Amniotic epithelial cell (primary cell): ENCODE measurements around the gene TAF11L10.
"Not testable (repeated sequence)": the region's sequence is repeated elsewhere in the genome, so short reads cannot be mapped to it uniquely, and the experiment has no call there.

Experiments used
- DNase-seq: peaks from one replicate; pipeline ENCODE4 v3.0.0-alpha.2; 2010; ENCODE audit warnings: low read depth

Gene TAF11L10

DNA sequence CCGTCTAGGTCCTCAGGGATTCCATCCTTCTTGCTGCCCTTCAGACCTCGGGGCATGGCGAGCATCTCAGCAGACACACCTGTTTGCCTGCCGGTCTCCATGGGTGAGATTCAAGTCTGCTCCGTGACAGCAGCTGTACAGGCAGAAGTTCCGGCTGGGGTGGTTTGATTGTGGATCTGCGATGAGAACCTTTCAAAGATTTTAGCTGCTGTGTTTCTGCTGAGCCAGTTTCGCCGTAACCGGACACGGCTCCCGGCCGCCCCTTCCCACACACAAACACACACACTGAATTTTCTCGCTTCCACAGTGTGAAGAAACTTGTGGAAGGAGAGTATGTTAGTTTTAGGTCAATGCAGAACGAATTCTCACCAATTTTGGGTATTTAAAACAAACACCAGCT, at the start of gene TAF11L10:
TSS of gene TAF11L10 (minus strand) at position 101 of the 400 bp plus-strand sequence.
- not testable (repeated sequence) for DNase-seq

DNA sequence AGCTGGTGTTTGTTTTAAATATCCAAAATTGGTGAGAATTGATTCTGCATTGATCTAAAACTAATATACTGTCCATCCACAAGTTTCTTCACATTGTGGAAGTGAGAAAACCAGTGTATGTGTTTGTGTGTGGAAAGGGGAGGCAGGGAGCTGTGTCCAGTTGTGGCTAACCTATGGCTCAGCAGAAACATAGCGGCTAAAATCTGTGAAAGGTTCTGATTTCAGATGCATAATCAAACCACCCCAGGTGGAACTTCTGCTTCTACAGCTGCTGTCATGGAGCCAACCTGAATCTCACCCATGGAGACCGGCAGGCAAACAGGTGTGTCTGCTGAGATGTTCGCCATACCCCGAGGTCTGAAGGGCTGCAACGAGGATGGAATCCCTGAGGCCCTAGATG, 36.5 kb upstream of the TAF11L10 start, which contains the start of gene TAF11L14:
TSS of gene TAF11L14 (plus strand) at position 301 of the 400 bp plus-strand sequence.
- no peak for DNase-seq

DNA sequence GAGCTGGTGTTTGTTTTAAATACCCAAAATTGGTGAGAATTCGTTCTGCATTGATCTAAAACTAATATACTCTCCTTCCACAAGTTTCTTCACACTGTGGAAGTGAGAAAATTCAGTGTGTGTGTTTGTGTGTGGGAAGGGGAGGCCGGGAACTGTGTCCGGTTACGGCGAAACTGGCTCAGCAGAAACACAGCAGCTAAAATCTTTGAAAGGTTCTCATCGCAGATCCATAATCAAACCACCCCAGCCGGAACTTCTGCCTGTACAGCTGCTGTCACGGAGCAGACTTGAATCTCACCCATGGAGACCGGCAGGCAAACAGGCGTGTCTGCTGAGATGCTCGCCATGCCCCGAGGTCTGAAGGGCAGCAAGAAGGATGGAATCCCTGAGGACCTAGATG, 34.2 kb upstream of the TAF11L10 start, which contains the start of gene TAF11L13:
TSS of gene TAF11L13 (plus strand) at position 301 of the 400 bp plus-strand sequence.
- DNase-seq: not testable (repeated sequence)

DNA sequence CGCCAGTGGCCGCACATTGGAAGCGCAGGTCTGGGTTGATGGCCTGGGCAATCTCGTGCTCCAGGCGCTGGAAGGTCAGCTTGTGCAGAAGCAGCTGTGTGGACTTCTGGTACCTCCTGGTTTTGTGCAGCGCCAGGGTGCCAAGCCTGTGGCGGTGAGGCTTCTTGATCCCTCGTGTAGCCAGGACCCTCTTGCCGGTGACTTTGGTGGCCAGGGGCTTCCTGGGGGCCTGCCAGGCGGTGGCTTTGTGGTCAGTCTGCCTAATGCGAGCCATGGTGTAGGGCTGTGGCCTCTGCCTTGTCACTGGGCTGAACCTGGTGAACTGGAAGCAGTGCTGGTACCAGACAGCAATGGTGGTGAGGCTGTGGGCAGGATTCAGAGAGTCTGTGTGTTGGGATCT, 28.1 kb upstream of the TAF11L10 start:
- no peak for DNase-seq

DNA sequence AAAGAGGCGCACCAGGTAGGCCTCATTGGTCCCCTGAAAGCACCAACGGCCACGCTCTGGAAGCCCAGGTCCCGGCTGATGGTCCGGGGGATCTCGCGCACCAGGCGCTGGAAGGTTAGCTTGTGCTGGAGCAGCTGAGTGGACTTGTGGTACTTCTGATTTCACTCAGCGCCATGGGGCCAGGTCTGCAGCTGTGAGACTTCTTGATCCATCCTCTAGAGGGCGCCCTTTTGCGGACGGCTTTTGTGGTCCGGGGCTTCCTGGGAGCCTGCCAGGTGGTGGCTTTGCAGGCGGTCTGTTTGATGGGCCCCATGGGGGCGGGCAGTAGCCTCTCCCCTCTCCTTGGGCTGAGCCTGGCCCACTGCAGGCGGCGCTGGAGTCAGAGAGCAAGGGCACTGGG, 23.0 kb upstream of the TAF11L10 start:
- no peak for DNase-seq

DNA sequence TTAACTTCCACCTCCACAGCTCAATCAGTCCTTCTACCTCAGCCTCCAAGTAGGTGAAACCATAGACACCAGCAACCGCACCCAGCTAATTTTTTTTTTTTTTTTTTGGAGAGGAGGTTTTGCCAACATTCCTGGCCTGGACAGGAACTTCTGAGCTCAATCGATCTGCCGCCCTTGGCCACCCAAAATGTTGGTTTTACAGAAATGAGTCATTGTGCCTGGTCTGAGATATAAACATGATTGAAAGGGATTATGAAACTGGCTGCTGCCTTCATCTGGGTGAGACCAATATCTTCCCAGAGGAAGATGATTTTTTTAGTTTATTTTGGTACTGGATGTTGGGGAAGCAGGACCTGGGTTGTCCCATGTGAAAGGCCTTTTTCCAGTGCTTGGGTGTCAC, 21.7 kb upstream of the TAF11L10 start:
- DNase-seq: no peak

DNA sequence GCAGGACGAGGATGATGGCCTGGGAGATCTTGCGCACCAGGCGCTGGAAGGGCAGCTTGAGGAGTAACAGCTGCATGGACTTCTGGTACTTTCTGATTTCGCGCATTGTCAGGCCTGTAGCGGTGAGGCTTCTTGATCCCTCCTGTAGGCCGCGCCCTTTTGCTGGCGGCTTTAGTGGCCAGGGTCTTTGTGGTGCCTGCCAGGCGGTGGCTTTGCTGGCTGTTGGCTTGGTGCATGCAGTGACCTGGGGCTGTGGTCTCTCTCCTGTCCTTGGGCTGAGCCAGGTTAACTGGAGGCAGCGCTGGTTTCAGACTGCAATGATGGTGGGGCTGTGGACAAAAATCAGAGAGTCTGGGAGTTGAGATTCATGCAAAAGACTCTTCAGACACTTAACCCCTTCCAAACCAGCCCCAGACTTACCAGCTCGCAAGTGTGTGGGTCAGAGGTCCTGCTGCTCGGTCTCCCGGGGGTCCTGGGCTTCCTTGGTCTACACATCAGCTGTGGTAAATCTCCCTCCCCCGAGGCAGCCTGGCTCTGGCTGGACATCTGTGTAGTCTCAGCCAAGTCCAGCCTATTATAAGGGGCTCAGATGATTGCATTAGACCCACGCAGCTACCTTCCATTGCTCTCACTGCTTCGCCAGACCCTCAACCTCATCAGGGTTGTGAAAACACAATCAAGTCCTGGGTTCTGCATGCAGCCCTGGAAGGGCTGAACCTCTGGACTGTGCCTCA, 17.4 kb upstream of the TAF11L10 start:
- no peak for DNase-seq

DNA sequence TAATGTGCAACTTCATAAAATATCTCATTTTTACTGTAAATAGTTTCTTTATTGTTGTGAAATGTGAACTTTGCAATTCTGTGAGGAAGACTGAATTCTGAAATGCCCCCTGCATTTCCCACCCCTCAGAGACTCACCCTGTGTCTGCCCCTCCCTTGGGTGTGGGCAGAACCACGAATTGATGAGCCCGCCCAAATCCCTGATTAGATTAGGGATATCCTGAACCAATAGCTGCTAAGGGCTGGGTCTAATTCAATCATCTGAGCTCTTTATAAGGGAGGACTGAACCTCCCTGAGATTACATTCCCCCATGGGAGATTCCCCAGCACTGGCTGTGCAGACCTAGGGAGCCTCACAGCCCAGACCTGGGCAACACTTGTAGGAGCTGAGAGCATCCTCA, 12.5 kb upstream of the TAF11L10 start, which contains the start of gene TAF11L12:
TSS of gene TAF11L12 (plus strand) at position 301 of the 400 bp plus-strand sequence.
- DNase-seq: not testable (repeated sequence)

DNA sequence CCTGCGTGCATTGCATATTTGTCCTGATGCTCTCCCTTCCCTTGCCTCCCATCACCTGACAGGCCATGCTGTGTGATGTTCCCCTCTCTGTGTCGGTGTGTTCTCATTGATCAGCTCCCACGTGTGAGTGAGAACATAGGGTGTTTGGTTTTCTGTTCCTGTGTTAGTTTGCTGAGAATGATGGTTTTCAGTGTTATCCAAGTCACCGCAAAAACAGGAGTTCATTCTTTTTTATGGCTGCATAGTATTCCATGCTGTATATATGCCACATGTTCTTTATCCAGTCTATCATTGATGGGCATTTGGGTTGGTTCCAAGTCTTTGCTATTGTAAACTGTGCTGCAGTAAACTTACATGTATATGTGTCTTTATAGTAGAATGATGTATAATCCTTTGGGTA, 9.8 kb upstream of the TAF11L10 start:
- not testable (repeated sequence) for DNase-seq

DNA sequence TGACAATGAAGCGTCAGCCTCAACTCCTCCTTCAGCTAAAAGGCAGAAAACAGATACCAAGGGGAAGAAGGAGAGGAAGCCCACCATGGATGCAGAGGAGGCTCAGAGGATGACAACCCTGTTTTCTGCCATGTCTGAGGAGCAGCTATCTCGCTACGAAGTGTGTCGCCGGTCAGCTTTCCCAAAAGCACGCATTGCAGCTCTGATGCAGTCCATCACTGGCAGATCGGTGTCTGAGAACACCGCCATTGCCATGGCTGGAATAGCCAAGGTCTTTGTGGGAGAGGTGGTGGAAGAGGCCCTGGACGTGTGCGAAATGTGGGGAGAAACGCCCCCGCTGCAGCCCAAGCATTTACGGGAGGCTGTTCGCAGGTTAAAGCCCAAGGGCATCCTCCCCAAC, 7.3 kb upstream of the TAF11L10 start:
- no peak for DNase-seq

DNA sequence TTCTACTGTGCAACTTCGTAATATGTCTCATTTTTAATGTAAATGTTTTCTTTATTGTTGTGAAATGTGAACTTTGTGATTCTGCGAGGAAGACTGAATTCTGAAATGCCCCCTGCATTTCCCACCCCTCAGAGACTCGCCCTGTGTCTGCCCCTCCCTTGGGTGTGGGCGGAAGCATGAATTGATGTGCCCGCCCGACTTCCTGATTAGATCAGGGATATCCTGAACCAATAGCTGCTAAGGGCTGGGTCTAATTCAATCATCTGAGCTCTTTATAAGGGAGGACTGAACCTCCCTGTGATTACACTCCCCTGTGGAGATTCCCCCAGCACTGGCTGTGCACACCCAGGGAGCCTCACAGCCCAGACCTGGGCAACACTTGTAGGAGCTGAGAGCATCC, 6.3 kb upstream of the TAF11L10 start, which contains the start of gene TAF11L11:
TSS of gene TAF11L11 (plus strand) at position 304 of the 400 bp plus-strand sequence.
- not testable (repeated sequence) for DNase-seq

DNA sequence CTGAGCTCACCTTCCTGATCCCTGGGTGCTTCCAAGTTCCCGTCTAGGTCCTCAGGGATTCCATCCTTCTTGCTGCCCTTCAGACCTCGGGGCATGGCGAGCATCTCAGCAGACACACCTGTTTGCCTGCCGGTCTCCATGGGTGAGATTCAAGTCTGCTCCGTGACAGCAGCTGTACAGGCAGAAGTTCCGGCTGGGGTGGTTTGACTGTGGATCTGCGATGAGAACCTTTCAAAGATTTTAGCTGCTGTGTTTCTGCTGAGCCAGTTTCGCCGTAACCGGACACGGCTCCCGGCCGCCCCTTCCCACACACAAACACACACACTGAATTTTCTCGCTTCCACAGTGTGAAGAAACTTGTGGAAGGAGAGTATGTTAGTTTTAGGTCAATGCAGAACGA, 3.4 kb downstream of the TAF11L10 start, which contains the start of gene TAF11L9:
TSS of gene TAF11L9 (minus strand) at position 140 of the 400 bp plus-strand sequence.
- not testable (repeated sequence) for DNase-seq

DNA sequence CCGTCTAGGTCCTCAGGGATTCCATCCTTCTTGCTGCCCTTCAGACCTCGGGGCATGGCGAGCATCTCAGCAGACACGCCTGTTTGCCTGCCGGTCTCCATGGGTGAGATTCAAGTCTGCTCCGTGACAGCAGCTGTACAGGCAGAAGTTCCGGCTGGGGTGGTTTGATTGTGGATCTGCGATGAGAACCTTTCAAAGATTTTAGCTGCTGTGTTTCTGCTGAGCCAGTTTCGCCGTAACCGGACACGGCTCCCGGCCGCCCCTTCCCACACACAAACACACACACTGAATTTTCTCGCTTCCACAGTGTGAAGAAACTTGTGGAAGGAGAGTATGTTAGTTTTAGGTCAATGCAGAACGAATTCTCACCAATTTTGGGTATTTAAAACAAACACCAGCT, 6.8 kb downstream of the TAF11L10 start, which contains the start of gene TAF11L8:
TSS of gene TAF11L8 (minus strand) at position 101 of the 400 bp plus-strand sequence.
- DNase-seq: not testable (repeated sequence)

DNA sequence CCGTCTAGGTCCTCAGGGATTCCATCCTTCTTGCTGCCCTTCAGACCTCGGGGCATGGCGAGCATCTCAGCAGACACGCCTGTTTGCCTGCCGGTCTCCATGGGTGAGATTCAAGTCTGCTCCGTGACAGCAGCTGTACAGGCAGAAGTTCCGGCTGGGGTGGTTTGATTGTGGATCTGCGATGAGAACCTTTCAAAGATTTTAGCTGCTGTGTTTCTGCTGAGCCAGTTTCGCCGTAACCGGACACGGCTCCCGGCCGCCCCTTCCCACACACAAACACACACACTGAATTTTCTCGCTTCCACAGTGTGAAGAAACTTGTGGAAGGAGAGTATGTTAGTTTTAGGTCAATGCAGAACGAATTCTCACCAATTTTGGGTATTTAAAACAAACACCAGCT, 12.0 kb downstream of the TAF11L10 start, which contains the start of gene TAF11L7:
TSS of gene TAF11L7 (minus strand) at position 101 of the 400 bp plus-strand sequence.
- not testable (repeated sequence) for DNase-seq
